Adipose tissue (tissue), 3 donors: ENCODE data around the gene LCOR. TPM values are rescaled to one million over a fixed set of nuclear protein-coding genes. Genes with fewer than 3 reads are reported as not detected.
"Not testable (repeated sequence)": the region's sequence is repeated elsewhere in the genome, so short reads cannot be mapped to it uniquely, and the experiment has no call there.

Experiments used
- H3K27ac ChIP-seq: one replicate; pipeline ENCODE4 v1.5.1; 2013; ENCODE audit warnings: low read depth, low read length
- WGBS, 3 donors: extraction: QIAGEN DNeasy Blood & Tissue Kit; methylation state at CpG; one replicate each; pipeline ENCODE4 v1.1.7; 2013; 5-methylcytosine and 5-hydroxymethylcytosine counted together
- polyA plus RNA-seq, 3 donors: library from polyadenylated mRNA; stranded (reverse); fragments of 200-250 nt; gene quantifications; one replicate each; pipeline ENCODE4 v1.2.3, GENCODE V29; 2013
- donor health status: healthy with polysubstance abuse.
- donor health status: Bipolar disorder and iron deficiency.
- donor health status: healthy.

Gene LCOR
- polyA plus RNA-seq, 3 donors: 1.7 to 2.3 (median 2.3) TPM

GRCh38 chr10:96913906-96914305 is 81.8 kb downstream of the LCOR start:
- WGBS, 3 donors: 96 to 99% (median 97%) methylated on average over 5 of the region's 5 CpGs
- no peak overlapping the region for H3K27ac ChIP-seq

DNA sequence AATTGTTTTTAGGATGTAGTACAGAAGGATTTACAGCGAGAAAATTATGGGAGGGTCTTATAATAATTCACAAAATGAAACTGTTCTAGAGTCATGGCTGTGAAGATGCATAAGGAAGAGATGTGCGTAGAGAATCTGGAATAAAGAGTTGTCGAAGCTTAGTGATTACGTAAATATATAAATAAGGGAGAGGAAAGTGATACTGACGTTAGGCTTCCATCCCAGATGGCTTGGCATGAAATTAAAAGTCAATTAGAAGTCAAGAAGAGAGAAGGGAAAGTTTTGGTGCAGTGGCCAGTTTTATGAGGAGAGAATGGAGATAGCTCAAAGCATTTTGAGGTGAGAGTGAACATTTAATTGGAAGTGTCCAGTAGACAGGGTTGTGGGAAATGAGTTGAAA is 85.5 kb downstream of the LCOR start:
- 87 to 94% (median 91%) methylated on average over 5 of the region's 5 CpGs for WGBS, 3 donors
- no peak overlapping the region for H3K27ac ChIP-seq

DNA sequence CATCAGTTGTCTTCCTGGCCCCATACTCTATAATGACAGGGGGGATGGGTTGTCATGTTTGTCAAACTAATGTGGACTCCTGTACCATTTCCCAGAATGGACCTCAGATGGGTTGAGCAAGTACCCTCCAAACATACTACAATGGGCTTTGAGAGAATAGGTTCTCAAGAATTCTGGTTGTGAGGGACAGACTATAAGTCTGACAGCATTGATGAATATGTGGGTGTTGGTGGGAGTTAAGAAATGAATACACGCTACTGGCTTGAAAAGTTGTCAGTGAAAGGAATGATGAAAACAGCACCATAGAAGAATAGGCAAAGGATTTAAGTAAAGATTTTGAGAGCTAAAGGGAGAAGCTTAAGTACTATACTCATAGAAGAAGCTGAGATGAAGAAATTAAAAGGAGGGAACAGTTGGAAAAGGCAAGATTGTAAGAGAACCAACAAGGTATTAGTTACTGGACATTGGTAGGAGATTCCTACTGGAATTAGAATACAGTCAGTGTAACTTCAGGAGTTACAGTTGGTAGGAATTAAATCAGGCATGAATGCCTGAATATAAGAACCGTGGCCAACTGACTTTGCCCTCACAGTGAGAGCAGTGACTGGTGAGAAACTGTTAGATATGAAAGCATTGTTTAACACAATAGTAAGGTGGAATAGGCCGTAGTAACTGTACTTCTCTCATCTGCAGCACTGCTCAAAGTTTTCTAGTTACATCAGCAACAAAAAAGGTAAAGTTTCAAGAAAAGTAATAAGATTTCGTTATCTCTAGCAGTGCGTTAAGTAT is 86.3 kb downstream of the LCOR start:
- H3K27ac ChIP-seq: no peak overlapping the region
- WGBS, 3 donors: 72 to 94% (median 92%) methylated on average over 5 of the region's 5 CpGs

- no peak overlapping the region for H3K27ac ChIP-seq
- 88 to 94% (median 92%) methylated on average over 5 of the region's 5 CpGs for WGBS, 3 donors
Observed at GRCh38 chr10:96919785-96920430, 87.8 kb downstream of the LCOR start.

- H3K27ac ChIP-seq: no peak overlapping the region
- WGBS, 3 donors: 84 to 91% (median 88%) methylated on average over 4 of the region's 4 CpGs
Observed at GRCh38 chr10:96921655-96922054, 89.6 kb downstream of the LCOR start.

GRCh38 chr10:96922978-96923948 is 91.2 kb downstream of the LCOR start:
- WGBS, 3 donors: 55 to 94% (median 85%) methylated on average over 3 of the region's 3 CpGs
- no peak overlapping the region for H3K27ac ChIP-seq

DNA sequence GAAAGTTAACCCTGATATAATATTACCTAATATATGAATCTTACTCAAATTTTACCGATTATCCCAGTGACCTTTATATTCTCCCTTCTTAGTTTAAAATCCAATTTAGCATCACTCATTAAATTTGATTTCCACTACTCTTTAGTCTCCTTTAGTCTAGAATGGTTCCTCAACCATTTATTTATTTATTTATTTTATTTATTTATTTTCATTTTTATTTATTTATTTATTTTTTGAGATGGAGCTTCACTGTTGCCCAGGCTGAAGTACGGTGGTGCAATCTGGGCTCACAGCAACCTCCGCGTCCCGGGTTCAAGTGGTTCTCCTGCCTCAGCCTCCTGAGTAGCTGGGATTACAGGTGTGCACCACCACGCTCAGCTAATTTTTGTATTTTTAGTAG is 92.8 kb downstream of the LCOR start:
- WGBS, 3 donors: 97 to 98% (median 98%) methylated on average over 6 of the region's 6 CpGs
- H3K27ac ChIP-seq: no peak overlapping the region

GRCh38 chr10:96930469-96930868 is 98.4 kb downstream of the LCOR start:
- H3K27ac ChIP-seq: no peak overlapping the region
- 62 to 85% (median 83%) methylated on average over 5 of the region's 5 CpGs for WGBS, 3 donors

GRCh38 chr10:96935148-96935547 is 103.0 kb downstream of the LCOR start:
- WGBS, 3 donors: 96 to 99% (median 98%) methylated on average over 5 of the region's 5 CpGs
- no peak overlapping the region for H3K27ac ChIP-seq

GRCh38 chr10:96935810-96936209 is 103.7 kb downstream of the LCOR start:
- WGBS, 3 donors: 91 to 93% (median 93%) methylated on average over 5 of the region's 5 CpGs
- no peak overlapping the region for H3K27ac ChIP-seq

- 91 to 94% (median 93%) methylated on average over 8 of the region's 8 CpGs for WGBS, 3 donors
Observed at GRCh38 chr10:96943161-96943560, 111.1 kb downstream of the LCOR start.

DNA sequence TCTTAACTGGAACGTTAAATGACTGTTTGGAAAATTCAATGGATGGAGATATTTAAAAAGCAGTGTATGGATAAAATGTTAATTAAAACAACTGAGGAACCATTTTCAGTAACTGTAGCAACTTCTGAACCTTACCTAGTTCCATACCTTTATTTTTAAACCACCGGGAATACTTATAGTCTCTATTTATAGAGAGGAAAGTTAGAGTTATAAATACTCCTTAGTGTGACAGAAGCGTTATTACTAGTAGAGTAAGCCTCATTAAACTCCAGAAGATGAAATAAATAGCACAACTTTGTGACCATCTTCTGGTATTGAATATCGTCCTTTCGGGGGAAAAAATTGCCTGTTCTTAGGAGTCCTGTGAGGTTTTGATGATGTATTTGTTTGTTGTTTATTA is 114.9 kb downstream of the LCOR start:
- H3K27ac ChIP-seq: no peak overlapping the region
- 96 to 97% (median 97%) methylated on average over 5 of the region's 5 CpGs for WGBS, 3 donors

More at GRCh38 chr10:96943161-96943560, 111.1 kb downstream of the LCOR start:
- not testable (repeated sequence) for H3K27ac ChIP-seq

DNA sequence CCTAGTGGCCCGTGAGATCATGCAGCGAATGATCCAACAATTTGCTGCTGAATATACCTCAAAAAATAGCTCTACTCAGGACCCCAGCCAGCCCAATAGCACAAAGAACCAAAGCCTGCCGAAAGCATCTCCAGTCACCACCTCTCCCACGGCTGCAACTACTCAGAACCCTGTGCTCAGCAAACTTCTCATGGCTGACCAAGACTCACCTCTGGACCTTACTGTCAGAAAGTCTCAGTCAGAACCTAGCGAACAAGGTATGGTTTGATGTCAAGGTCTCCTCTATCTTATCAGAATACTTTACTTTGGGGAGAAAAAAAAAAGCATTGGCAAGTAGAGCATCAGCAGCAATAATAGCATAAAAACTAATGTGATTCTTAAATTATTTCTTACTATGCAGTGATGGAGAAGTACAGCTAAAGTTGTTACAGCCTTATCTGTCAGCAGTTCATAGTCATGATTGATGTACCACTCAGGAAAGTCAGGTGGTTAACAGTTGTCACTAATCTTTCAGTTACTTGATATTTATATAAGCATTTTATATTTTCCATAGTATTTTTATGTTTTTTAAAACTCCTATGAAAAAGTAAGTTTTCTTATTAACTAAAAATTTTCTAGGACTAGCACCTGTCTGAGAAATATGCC is 117.1 kb downstream of the LCOR start:
- no peak overlapping the region for H3K27ac ChIP-seq
- 67 to 98% (median 95%) methylated on average over 5 of the region's 5 CpGs for WGBS, 3 donors

DNA sequence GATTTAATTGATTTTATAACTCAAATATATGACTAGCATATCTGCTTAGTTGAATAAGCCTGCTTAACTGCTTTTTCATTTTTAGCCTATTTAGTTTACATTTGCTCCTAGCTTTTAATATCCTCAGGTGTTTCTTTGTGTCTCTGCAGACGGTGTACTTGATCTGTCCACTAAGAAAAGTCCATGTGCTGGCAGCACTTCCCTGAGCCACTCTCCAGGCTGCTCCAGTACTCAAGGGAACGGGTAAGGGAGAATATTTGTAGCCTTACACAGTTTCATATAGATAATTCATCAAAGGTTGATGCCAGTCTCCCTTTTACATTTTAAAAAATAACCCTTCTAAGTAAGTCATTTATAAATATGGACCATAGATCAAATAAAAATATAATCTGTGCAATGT is 119.9 kb downstream of the LCOR start:
- H3K27ac ChIP-seq: no peak overlapping the region
- WGBS, 3 donors: 85 to 90% (median 90%) methylated on average over 2 of the region's 2 CpGs

DNA sequence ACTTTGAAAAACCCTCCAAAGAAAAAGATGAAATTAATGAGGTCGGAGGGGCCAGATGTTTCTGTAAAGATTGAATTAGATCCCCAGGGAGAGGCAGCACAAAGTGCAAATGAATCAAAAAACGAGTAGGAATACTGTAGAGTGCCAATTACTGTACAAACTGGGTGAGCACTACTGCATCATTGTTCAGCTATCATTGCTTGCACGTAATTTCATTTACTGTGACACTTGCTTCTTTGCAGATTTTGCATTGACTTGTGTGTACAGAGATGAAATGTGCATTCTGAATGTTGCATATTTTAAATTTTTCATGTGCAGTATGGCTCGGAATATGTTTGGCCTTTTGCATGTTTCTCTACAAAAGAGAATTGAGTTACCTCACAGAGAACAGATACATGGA is 123.7 kb downstream of the LCOR start:
- WGBS, 3 donors: 82 to 84% (median 84%) methylated on average over 4 of the region's 4 CpGs
- H3K27ac ChIP-seq: no peak overlapping the region

DNA sequence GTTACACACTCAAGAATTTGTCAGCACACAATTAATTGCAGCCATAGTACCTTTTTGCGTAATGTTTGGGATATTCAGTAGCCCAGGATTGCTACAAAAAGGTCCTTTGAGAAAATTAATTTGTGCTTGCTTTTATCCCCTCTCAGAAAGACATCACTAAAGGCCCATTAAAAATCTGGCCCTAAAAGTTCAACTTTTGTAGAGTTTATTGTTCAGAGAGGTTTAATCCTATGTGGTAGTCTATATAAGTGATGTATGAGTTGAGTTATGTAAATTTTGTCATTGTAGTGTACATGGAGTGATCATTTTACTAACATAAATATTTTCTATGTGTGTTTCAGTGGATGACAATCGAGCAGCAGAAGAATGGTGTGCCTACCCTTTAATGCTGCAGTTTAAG is 126.0 kb downstream of the LCOR start:
- no peak overlapping the region for H3K27ac ChIP-seq
- 93 to 98% (median 97%) methylated on average over 2 of the region's 2 CpGs for WGBS, 3 donors

DNA sequence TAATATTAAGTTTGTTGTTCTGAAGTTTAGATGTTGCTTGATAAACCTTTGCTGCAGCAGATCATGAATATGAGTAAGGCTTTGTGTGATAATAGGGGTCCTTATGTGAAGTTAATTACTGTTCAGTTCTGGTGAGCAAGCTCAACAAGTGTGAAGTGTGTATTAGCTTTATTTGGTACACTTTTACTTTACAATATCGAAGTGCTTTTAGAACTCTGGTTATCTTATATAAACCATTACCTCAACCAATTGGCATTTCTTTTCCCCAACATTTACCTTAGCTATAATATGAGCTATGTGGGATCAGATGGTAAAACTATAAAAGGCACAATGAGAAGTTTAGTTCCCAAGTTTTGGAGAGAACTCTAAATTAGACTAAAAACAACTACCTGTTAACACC is 127.6 kb downstream of the LCOR start:
- WGBS, 3 donors: 53 to 95% (median 87%) methylated on average over 1 of the region's 1 CpG
- no peak overlapping the region for H3K27ac ChIP-seq

GRCh38 chr10:96960872-96961271 is 128.8 kb downstream of the LCOR start:
- WGBS, 3 donors: 92 to 96% (median 93%) methylated on average over 2 of the region's 2 CpGs

More at GRCh38 chr10:96960872-96961271, 128.8 kb downstream of the LCOR start:
- no peak overlapping the region for H3K27ac ChIP-seq
